HCT116 (cell line): ENCODE measurements around the gene LIPT2. TPM values are rescaled to one million over a fixed set of nuclear protein-coding genes. Genes with fewer than 3 reads are reported as not detected.
A peak's percentile ranks its signal among the peaks of the same experiment; 100 is the strongest.

Source experiments
- ATAC-seq: fragments of 200-7000 bp; cut with Tn5 transposase; 2 replicates; pipeline ENCODE4 v1.9.1; 2020; ENCODE audit warnings: mild to moderate bottlenecking, moderate library complexity
- BruUV-seq: library from RNA; stranded (reverse); fragments of 400-500 nt; replicated peaks from 2 replicates; lab custom pipeline; 2021; lab: Mats Ljungman, UMichigan
- CTCF ChIA-PET: fragments of 300-600 bp; sonication (Branson Sonifier 250); formaldehyde crosslinking; loops from one replicate; lab custom pipeline; 2021; ENCODE audit warnings: antibody characterized with exemption; lab: Charles Lee
- POLR2A ChIA-PET: fragments of 300-600, 350-600 bp; sonication (Branson Sonifier 250); formaldehyde crosslinking; loops from one replicate; lab custom pipeline; 2021; ENCODE audit warnings: antibody characterized with exemption; lab: Charles Lee
- RAD21 ChIA-PET, 2 experiments: fragments of 300-600 bp; sonication (Branson Sonifier 250); formaldehyde crosslinking; loops; one replicate each; lab custom pipeline; 2023; ENCODE audit warnings: low total read pairs in 2 of 2; ENCODE audit not compliant: uncharacterized antibody in 2 of 2, unreplicated experiment in 2 of 2, low non-redundant PET in 1 of 2; lab: Charles Lee
- DNase-seq: peaks from one replicate; pipeline ENCODE4 v3.0.0-alpha.2; 2010; ENCODE audit warnings: low read depth, low spot score
- H2AFZ ChIP-seq: fragments of 200-600 bp; shearing (Covaris generic), sonication (generic); 2 replicates; pipeline ENCODE4 v1.6.1; 2017; ENCODE audit warnings: low read depth, mixed run types, mixed read lengths, antibody characterized with exemption, low read length; ENCODE audit not compliant: poor library complexity, severe bottlenecking
- H3K27ac ChIP-seq: 2 replicates; pipeline ENCODE4 v1.5.1; 2012; ENCODE audit warnings: low read depth, low read length
- H3K27me3 ChIP-seq: fragments of 200-600 bp; sonication (generic); 2 replicates; pipeline ENCODE4 v1.6.1; 2016; ENCODE audit warnings: mixed run types, low read length, mixed read lengths; ENCODE audit not compliant: insufficient read depth
- H3K36me3 ChIP-seq, 2 experiments: fragments of 200-500 bp in 1 of 2; fragments of 200-600 bp in 1 of 2; sonication (Bioruptor generic) in 1 of 2; sonication (generic) in 1 of 2; 2 replicates each; pipeline versions ENCODE4 v1.5.1 to v1.6.1; 2014 to 2016; ENCODE audit warnings: low read length in 2 of 2, inconsistent platforms in 1 of 2, mixed read lengths in 1 of 2, mixed run types in 1 of 2; ENCODE audit not compliant: insufficient read depth in 2 of 2, control insufficient read depth in 1 of 2
- H3K4me1 ChIP-seq, 2 experiments: fragments of 200-600 bp in 1 of 2; sonication (generic) in 1 of 2; 2 replicates each; pipeline versions ENCODE4 v1.5.1 to v1.6.1; 2012 to 2017; ENCODE audit warnings: low read length in 2 of 2, inconsistent platforms in 1 of 2, mild to moderate bottlenecking in 1 of 2, mixed read lengths in 1 of 2, mixed run types in 1 of 2, moderate library complexity in 1 of 2; ENCODE audit not compliant: insufficient read depth in 2 of 2, control insufficient read depth in 1 of 2
- H3K4me2 ChIP-seq: fragments of 200-600 bp; sonication (generic); 2 replicates; pipeline ENCODE4 v1.6.1; 2017; ENCODE audit warnings: mixed run types, low read length, mixed read lengths
- H3K4me3 ChIP-seq, 2 experiments: fragments of 200-600 bp in 1 of 2; sonication (generic) in 1 of 2; replicated peaks in 1 of 2; 2 replicates each; pipeline ENCODE4 v1.5.1; 2011 to 2016; ENCODE audit warnings: low read length in 2 of 2, control low read depth in 1 of 2, low read depth in 1 of 2, mild to moderate bottlenecking in 1 of 2, mixed read lengths in 1 of 2, mixed run types in 1 of 2
- H3K79me2 ChIP-seq: fragments of 200-600 bp; sonication (generic); 2 replicates; pipeline ENCODE4 v1.6.1; 2017; ENCODE audit warnings: mild to moderate bottlenecking, mixed run types, low read length, moderate library complexity, mixed read lengths; ENCODE audit not compliant: insufficient read depth
- H3K9ac ChIP-seq: fragments of 200-600 bp; sonication (generic); 2 replicates; pipeline ENCODE4 v1.6.1; 2016; ENCODE audit warnings: low read length, mixed read lengths
- H3K9me2 ChIP-seq: fragments of 200-600 bp; sonication (generic), shearing (Covaris generic); 2 replicates; pipeline ENCODE4 v1.6.1; 2017; ENCODE audit warnings: mixed run types, mild to moderate bottlenecking, moderate library complexity; ENCODE audit not compliant: insufficient read depth
- H3K9me3 ChIP-seq, 2 experiments: fragments of 200-500 bp in 1 of 2; fragments of 200-600 bp in 1 of 2; sonication (Bioruptor generic) in 1 of 2; sonication (generic) in 1 of 2; 2 replicates each; pipeline ENCODE4 v1.6.1; 2014 to 2017; ENCODE audit warnings: low read length in 2 of 2, mixed read lengths in 2 of 2, inconsistent platforms in 1 of 2, low read depth in 1 of 2, mild to moderate bottlenecking in 1 of 2, mixed run types in 1 of 2, moderate library complexity in 1 of 2; ENCODE audit not compliant: control insufficient read depth in 1 of 2, insufficient read depth in 1 of 2
- H4K20me1 ChIP-seq: fragments of 200-600 bp; sonication (generic), shearing (Covaris generic); 2 replicates; pipeline ENCODE4 v1.6.1; 2017; ENCODE audit warnings: mixed run types, mild to moderate bottlenecking, moderate library complexity; ENCODE audit not compliant: insufficient read depth
- ATF3 ChIP-seq: IDR thresholded peaks from 2 replicates; pipeline ENCODE4 v1.6.1; 2012
- ELF1 ChIP-seq: IDR thresholded peaks from 2 replicates; pipeline ENCODE4 v1.6.1; 2012; ENCODE audit warnings: low read depth, borderline replicate concordance
- EZH2phosphoT487 ChIP-seq: fragments of 200-600 bp; IDR thresholded peaks from 2 replicates; pipeline ENCODE4 v1.6.1; 2018; ENCODE audit warnings: antibody characterized with exemption, borderline replicate concordance
- POLR2A ChIP-seq: IDR thresholded peaks from 2 replicates; pipeline ENCODE4 v1.7.0; 2011; ENCODE audit warnings: borderline replicate concordance; ENCODE audit not compliant: insufficient read depth, insufficient read length; ENCODE audit errors: extremely low read depth
- SIN3A ChIP-seq: IDR thresholded peaks from 2 replicates; pipeline ENCODE4 v1.6.1; 2012; ENCODE audit warnings: low read depth
- TCF7L2 ChIP-seq: IDR thresholded peaks from 2 replicates; pipeline ENCODE4 v1.7.0; 2011; ENCODE audit warnings: borderline replicate concordance, inconsistent platforms; ENCODE audit not compliant: insufficient read depth, insufficient read length; ENCODE audit errors: extremely low read depth
- ZFX ChIP-seq: fragments of 450-650 bp; IDR thresholded peaks from 2 replicates; pipeline ENCODE4 v1.6.1; 2017
- intact Hi-C: fragments of 100-400 bp; cut with micrococcal nuclease; formaldehyde crosslinking; loops from 2 replicates; pipeline ENCODE4 v1.10.0; 2022
- total RNA-seq: library from RNA; stranded (reverse); gene quantifications from one replicate; pipeline ENCODE4 v1.2.1, GENCODE V29; 2021; ENCODE audit not compliant: unreplicated experiment
- TF ChIP-seq, protein P1 (sequence below): IDR thresholded peaks from 2 replicates; pipeline ENCODE4 v1.6.1; 2011; ENCODE audit warnings: mild to moderate bottlenecking, low read length, moderate library complexity; ENCODE audit not compliant: insufficient replicate concordance; ENCODE audit errors: extremely low read depth
- TF ChIP-seq, protein P2 (sequence below): IDR thresholded peaks from 2 replicates; pipeline ENCODE4 v1.6.1; 2012; ENCODE audit warnings: low read depth

The LIPT2 gene
- total RNA-seq, 1 experiment from 2014 or later = 3.4 TPM

DNA sequence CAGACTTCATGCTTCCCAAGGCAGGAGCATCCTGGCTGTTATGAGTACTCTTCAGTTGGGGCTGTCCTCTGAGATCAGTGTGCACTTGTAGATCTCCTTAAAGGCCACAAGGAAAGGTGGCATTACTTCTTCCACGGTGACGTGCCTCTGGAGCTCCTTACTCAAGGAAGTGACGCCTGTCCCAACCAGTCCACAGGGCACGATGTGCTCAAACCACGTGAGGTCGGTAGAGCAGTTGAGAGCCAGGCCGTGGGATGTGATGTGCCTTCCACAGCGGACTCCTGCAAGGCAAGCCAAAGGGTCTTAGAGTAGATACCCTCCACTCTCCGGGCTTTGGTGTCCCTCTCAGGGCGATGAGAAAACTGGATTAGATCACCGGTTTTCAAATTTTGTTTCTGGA lies 1.4 kb downstream of the LIPT2 start:
- DNase-seq = no peak
- no peaks in the 10 kb centered on the region for H3K9me3 ChIP-seq
- no peak overlapping the region for H3K4me3 ChIP-seq
- H3K4me1 ChIP-seq = peaks cover 11 to 23% of the 10 kb centered on the region in 2 experiments
- no peak overlapping the region for H2AFZ ChIP-seq
- no peaks in the 10 kb centered on the region for H3K79me2 ChIP-seq
- H3K27me3 ChIP-seq = no peaks in the 10 kb centered on the region
- TF ChIP-seq POLR2A = no peak
- TF ChIP-seq, protein P1, sequence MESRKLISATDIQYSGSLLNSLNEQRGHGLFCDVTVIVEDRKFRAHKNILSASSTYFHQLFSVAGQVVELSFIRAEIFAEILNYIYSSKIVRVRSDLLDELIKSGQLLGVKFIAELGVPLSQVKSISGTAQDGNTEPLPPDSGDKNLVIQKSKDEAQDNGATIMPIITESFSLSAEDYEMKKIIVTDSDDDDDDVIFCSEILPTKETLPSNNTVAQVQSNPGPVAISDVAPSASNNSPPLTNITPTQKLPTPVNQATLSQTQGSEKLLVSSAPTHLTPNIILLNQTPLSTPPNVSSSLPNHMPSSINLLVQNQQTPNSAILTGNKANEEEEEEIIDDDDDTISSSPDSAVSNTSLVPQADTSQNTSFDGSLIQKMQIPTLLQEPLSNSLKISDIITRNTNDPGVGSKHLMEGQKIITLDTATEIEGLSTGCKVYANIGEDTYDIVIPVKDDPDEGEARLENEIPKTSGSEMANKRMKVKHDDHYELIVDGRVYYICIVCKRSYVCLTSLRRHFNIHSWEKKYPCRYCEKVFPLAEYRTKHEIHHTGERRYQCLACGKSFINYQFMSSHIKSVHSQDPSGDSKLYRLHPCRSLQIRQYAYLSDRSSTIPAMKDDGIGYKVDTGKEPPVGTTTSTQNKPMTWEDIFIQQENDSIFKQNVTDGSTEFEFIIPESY = no peak
- no peak for TF ChIP-seq ELF1
- no peak for TF ChIP-seq TCF7L2
- TF ChIP-seq EZH2phosphoT487 = no peak
- TF ChIP-seq ZFX = no peak
- TF ChIP-seq, protein P2, sequence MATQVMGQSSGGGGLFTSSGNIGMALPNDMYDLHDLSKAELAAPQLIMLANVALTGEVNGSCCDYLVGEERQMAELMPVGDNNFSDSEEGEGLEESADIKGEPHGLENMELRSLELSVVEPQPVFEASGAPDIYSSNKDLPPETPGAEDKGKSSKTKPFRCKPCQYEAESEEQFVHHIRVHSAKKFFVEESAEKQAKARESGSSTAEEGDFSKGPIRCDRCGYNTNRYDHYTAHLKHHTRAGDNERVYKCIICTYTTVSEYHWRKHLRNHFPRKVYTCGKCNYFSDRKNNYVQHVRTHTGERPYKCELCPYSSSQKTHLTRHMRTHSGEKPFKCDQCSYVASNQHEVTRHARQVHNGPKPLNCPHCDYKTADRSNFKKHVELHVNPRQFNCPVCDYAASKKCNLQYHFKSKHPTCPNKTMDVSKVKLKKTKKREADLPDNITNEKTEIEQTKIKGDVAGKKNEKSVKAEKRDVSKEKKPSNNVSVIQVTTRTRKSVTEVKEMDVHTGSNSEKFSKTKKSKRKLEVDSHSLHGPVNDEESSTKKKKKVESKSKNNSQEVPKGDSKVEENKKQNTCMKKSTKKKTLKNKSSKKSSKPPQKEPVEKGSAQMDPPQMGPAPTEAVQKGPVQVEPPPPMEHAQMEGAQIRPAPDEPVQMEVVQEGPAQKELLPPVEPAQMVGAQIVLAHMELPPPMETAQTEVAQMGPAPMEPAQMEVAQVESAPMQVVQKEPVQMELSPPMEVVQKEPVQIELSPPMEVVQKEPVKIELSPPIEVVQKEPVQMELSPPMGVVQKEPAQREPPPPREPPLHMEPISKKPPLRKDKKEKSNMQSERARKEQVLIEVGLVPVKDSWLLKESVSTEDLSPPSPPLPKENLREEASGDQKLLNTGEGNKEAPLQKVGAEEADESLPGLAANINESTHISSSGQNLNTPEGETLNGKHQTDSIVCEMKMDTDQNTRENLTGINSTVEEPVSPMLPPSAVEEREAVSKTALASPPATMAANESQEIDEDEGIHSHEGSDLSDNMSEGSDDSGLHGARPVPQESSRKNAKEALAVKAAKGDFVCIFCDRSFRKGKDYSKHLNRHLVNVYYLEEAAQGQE = no peak
- no peak for TF ChIP-seq ATF3
- TF ChIP-seq SIN3A = no peak
- TF ChIP-seq, all 23 proteins: peak for 0
- intact Hi-C loops = no loop called here
- CTCF ChIA-PET = interaction anchor here (1.8 kb wide), 1 partner anchor 43 kb away, joined by 6 read pairs; no protein-coding TSS in a partner anchor
- Histone ChIP-seq H3K4me2 (peak overlapping the region; percentile 88), H3K27ac (peak overlapping the region; percentile 99; the same call in 1 of the 2 replicates), H3K9me2 (no peaks in the 10 kb centered on the region), H4K20me1 (no peaks in the 10 kb centered on the region), H3K36me3 (no peaks in the 10 kb centered on the region), H3K9ac (peak overlapping the region; percentile 88; the same call in 1 of the 2 replicates)
- POLR2A ChIA-PET = no interaction called here
- ATAC-seq = no peak
- BruUV-seq = no TSS peak
- RAD21 ChIA-PET = no interaction called here
